8988T (cell line): ENCODE data around the gene GATAD2A.

Source experiments
- DNase-seq: peaks from one replicate; pipeline ENCODE4 v3.0.0; 2011

GATAD2A gene

GRCh38 chr19:19550485-19550929 lies 145.0 kb downstream of the GATAD2A start:
- DNase-seq, result no peak

GRCh38 chr19:19550972-19551852 lies 145.7 kb downstream of the GATAD2A start:
- DNase-seq, result no peak

- DNase-seq, result no peak
These were observed 146.3 kb downstream of the GATAD2A start for GRCh38 chr19:19551853-19552192.

- peak; percentile 94 for DNase-seq
These were observed 147.3 kb downstream of the GATAD2A start for GRCh38 chr19:19552798-19553197.

- DNase-seq, result no peak
These were observed 148.2 kb downstream of the GATAD2A start for GRCh38 chr19:19553670-19554069.

- peak; percentile 79 for DNase-seq
These were observed 148.9 kb downstream of the GATAD2A start for GRCh38 chr19:19554074-19555023.

GRCh38 chr19:19558055-19558454 lies 152.6 kb downstream of the GATAD2A start:
- DNase-seq, result no peak
